Measurements from ENCODE around the gene DGKB. TPM values are rescaled to one million over a fixed set of nuclear protein-coding genes. Genes with fewer than 3 reads are reported as not detected.
A peak's percentile ranks its signal among the peaks of the same experiment; 100 is the strongest.

The DGKB gene
- total RNA-seq, 1 experiment from 2014 or later, result 1.9 TPM

GRCh38 chr7:14446829-14447228 is 455.7 kb downstream of the DGKB start:
- POLR2A ChIA-PET, result no interaction called here
- no peaks in the 10 kb centered on the region for H3K4me1 Mint-ChIP-seq
- DNase-seq (ENCODE audit: low spot score) (peak; percentile 14), ATAC-seq (peak; percentile 56)
- no peaks in the 10 kb centered on the region for H3K9me3 Mint-ChIP-seq
- no peaks in the 10 kb centered on the region for H3K27me3 Mint-ChIP-seq (ENCODE audit: low read depth)
- no peaks in the 10 kb centered on the region for H3K36me3 Mint-ChIP-seq
- H3K4me3 Mint-ChIP-seq, result no peak overlapping the region
- TF ChIP-seq ZNF138 (CRISPR knock-in tag; conservative IDR thresholded peaks at IDR 0.05) (no peak), ATF6 (CRISPR knock-in tag; IDR thresholded peaks at IDR 0.05) (no peak), ATF3 (CRISPR knock-in tag; conservative IDR thresholded peaks at IDR 0.05) (no peak), CBFB (CRISPR knock-in tag; IDR thresholded peaks at IDR 0.05; ENCODE audit: low read depth) (no peak), ZNF396 (CRISPR knock-in tag; IDR thresholded peaks at IDR 0.05; ENCODE audit: borderline replicate concordance) (no peak), ZNF232 (CRISPR knock-in tag; IDR thresholded peaks at IDR 0.05) (no peak), FOXP4 (CRISPR knock-in tag; IDR thresholded peaks at IDR 0.05) (no peak), TCF7 (CRISPR knock-in tag; IDR thresholded peaks at IDR 0.05; ENCODE audit: low read depth) (no peak), MLX (CRISPR knock-in tag; IDR thresholded peaks at IDR 0.05) (no peak), HMGXB4 (CRISPR knock-in tag; IDR thresholded peaks at IDR 0.05) (no peak), NFATC4 (CRISPR knock-in tag; IDR thresholded peaks at IDR 0.05) (no peak)
- H3K27ac Mint-ChIP-seq, result no peak overlapping the region
- CTCF ChIA-PET, result interaction anchor here (1.2 kb wide), 1 partner anchor 34 kb away, joined by 3 read pairs; no protein-coding TSS in a partner anchor

- ChIA-PET CTCF (interaction anchor here (1.2 kb wide), 1 partner anchor 34 kb away, joined by 3 read pairs; no protein-coding TSS in a partner anchor), POLR2A (no interaction called here)
- H3K4me1 Mint-ChIP-seq, result no peaks in the 10 kb centered on the region
- no peak for ATAC-seq
- no peaks in the 10 kb centered on the region for H3K9me3 Mint-ChIP-seq
- H3K36me3 Mint-ChIP-seq, result no peaks in the 10 kb centered on the region
- no peak overlapping the region for H3K27ac Mint-ChIP-seq
- DNase-seq (ENCODE audit: low spot score), result no peak
- no peak overlapping the region for H3K4me3 Mint-ChIP-seq
- no peaks in the 10 kb centered on the region for H3K27me3 Mint-ChIP-seq (ENCODE audit: low read depth)
- TF ChIP-seq ZNF425 (CRISPR knock-in tag; conservative IDR thresholded peaks at IDR 0.05) (no peak), E2F4 (CRISPR knock-in tag; IDR thresholded peaks at IDR 0.05; ENCODE audit: borderline replicate concordance, low read depth) (no peak), ZNF281 (CRISPR knock-in tag; IDR thresholded peaks at IDR 0.05) (no peak), ZNF396 (CRISPR knock-in tag; IDR thresholded peaks at IDR 0.05; ENCODE audit: borderline replicate concordance) (no peak), PREB (CRISPR knock-in tag; IDR thresholded peaks at IDR 0.05; ENCODE audit: borderline replicate concordance) (no peak), CREB1 (CRISPR knock-in tag; IDR thresholded peaks at IDR 0.05) (no peak), GTF2I (CRISPR knock-in tag; conservative IDR thresholded peaks at IDR 0.05) (no peak), FOXP4 (CRISPR knock-in tag; IDR thresholded peaks at IDR 0.05) (no peak)
Measured at GRCh38 chr7:14446219-14446618, 456.3 kb downstream of the DGKB start.
